MM.1S (cell line): ENCODE measurements around the gene NPC1.

Experiments
- DNase-seq: peaks from one replicate; pipeline ENCODE4 v3.0.0-alpha.2; 2015
- H2AFZ ChIP-seq: fragments of 300-600 bp; sonication (generic); 2 replicates; pipeline ENCODE4 v1.6.0; 2016; ENCODE audit warnings: antibody characterized with exemption, low read length
- H3F3A ChIP-seq: fragments of 300-600 bp; sonication (generic); 2 replicates; pipeline ENCODE4 v1.6.1; 2016; ENCODE audit warnings: mild to moderate bottlenecking, antibody characterized with exemption, low read length, moderate library complexity, mixed read lengths; ENCODE audit not compliant: insufficient read depth
- H3K27ac ChIP-seq: fragments of 300-600 bp; sonication (generic); 2 replicates; pipeline ENCODE4 v1.5.1; 2016; ENCODE audit warnings: mild to moderate bottlenecking, low read length
- H3K27me3 ChIP-seq: fragments of 300-600 bp; sonication (generic); replicated peaks from 2 replicates; pipeline ENCODE4 v1.6.0; 2016; ENCODE audit warnings: low read length; ENCODE audit not compliant: insufficient read depth
- H3K36me3 ChIP-seq: fragments of 300-600 bp; sonication (generic); replicated peaks from 2 replicates; pipeline ENCODE4 v1.6.1; 2016; ENCODE audit warnings: mild to moderate bottlenecking, low read length, mixed read lengths; ENCODE audit not compliant: insufficient read depth
- H3K4me1 ChIP-seq: fragments of 300-600 bp; sonication (generic); 2 replicates; pipeline ENCODE4 v1.6.1; 2016; ENCODE audit warnings: low read length, mixed read lengths
- H3K4me2 ChIP-seq: fragments of 300-600 bp; sonication (generic); 2 replicates; pipeline ENCODE4 v1.6.0; 2016; ENCODE audit warnings: low read depth, low read length
- H3K4me3 ChIP-seq: fragments of 300-600 bp; sonication (generic); 2 replicates; pipeline ENCODE4 v1.5.1; 2016; ENCODE audit warnings: low read length, mixed read lengths
- H3K79me2 ChIP-seq: fragments of 300-600 bp; sonication (generic); 2 replicates; pipeline ENCODE4 v1.6.1; 2016; ENCODE audit warnings: mixed run types, low read length, mixed read lengths
- H3K9ac ChIP-seq: fragments of 300-600 bp; sonication (generic); 2 replicates; pipeline ENCODE4 v1.6.1; 2016; ENCODE audit warnings: low read length, mixed read lengths
- H3K9me2 ChIP-seq: fragments of 300-600 bp; sonication (generic); replicated peaks from 2 replicates; pipeline ENCODE4 v1.6.1; 2016; ENCODE audit warnings: mild to moderate bottlenecking, low read length, mixed read lengths; ENCODE audit not compliant: insufficient read depth
- H3K9me3 ChIP-seq: fragments of 300-600 bp; sonication (generic); replicated peaks from 2 replicates; pipeline ENCODE4 v1.6.1; 2016; ENCODE audit warnings: mild to moderate bottlenecking, low read length, mixed read lengths; ENCODE audit not compliant: insufficient read depth
- H4K20me1 ChIP-seq: fragments of 300-600 bp; sonication (generic); 2 replicates; pipeline ENCODE4 v1.6.1; 2016; ENCODE audit warnings: mild to moderate bottlenecking, low read length, moderate library complexity, mixed read lengths; ENCODE audit not compliant: insufficient read depth
- CTCF ChIP-seq: fragments of 300-600 bp; sonication (generic); IDR thresholded peaks from 2 replicates; pipeline ENCODE4 v1.5.1; 2016; ENCODE audit warnings: antibody characterized with exemption, low read length, mixed read lengths
- EZH2 ChIP-seq: fragments of 300-600 bp; sonication (generic); optimal IDR thresholded peaks from 2 replicates; pipeline ENCODE3; 2017; ENCODE audit warnings: low read depth, mild to moderate bottlenecking, antibody characterized with exemption, low read length, mixed read lengths
- EZH2phosphoT487 ChIP-seq: fragments of 300-600 bp; sonication (generic); IDR thresholded peaks from 2 replicates; pipeline ENCODE4 v1.6.1; 2018; ENCODE audit warnings: antibody characterized with exemption, low read length

Gene NPC1

GRCh38 chr18:23499291-23499781, 87.0 kb downstream of the NPC1 start:
- H3K4me2 ChIP-seq: no peak overlapping the region
- H3K27ac ChIP-seq: no peak overlapping the region
- no peaks in the 10 kb centered on the region for H3K9me2 ChIP-seq
- H3K4me1 ChIP-seq: peaks cover 16% of the 10 kb centered on the region
- H3K9ac ChIP-seq: no peak overlapping the region
- H3K9me3 ChIP-seq: no peaks in the 10 kb centered on the region
- no peak for DNase-seq
- no peaks in the 10 kb centered on the region for H3K36me3 ChIP-seq
- H3K27me3 ChIP-seq: no peaks in the 10 kb centered on the region
- no peaks in the 10 kb centered on the region; the same call in 1 of the 2 replicates for H3F3A ChIP-seq
- TF ChIP-seq EZH2phosphoT487 (no peak), CTCF (no peak)
- H3K79me2 ChIP-seq: peaks cover 9% of the 10 kb centered on the region
- H4K20me1 ChIP-seq: no peaks in the 10 kb centered on the region
- H2AFZ ChIP-seq: peak overlapping the region; percentile 10; the same call in 1 of the 2 replicates
- H3K4me3 ChIP-seq: no peak overlapping the region

GRCh38 chr18:23498877-23499276, 87.4 kb downstream of the NPC1 start:
- Histone ChIP-seq H3F3A (no peaks in the 10 kb centered on the region; the same call in 1 of the 2 replicates), H3K4me1 (peaks cover 16% of the 10 kb centered on the region), H3K4me3 (no peak overlapping the region), H3K4me2 (no peak overlapping the region), H2AFZ (peak overlapping the region; percentile 10; the same call in 1 of the 2 replicates), H4K20me1 (no peaks in the 10 kb centered on the region), H3K36me3 (no peaks in the 10 kb centered on the region), H3K79me2 (peaks cover 4% of the 10 kb centered on the region), H3K27me3 (no peaks in the 10 kb centered on the region), H3K9me2 (no peaks in the 10 kb centered on the region), H3K27ac (no peak overlapping the region), H3K9me3 (no peaks in the 10 kb centered on the region), H3K9ac (no peak overlapping the region)
- TF ChIP-seq EZH2phosphoT487 (no peak), CTCF (peak; percentile 93)
- peak; percentile 79 for DNase-seq

GRCh38 chr18:23498117-23498516, 88.2 kb downstream of the NPC1 start:
- H3K27me3 ChIP-seq: no peaks in the 10 kb centered on the region
- H3K4me3 ChIP-seq: no peak overlapping the region
- no peak overlapping the region for H3K9ac ChIP-seq
- H3K4me2 ChIP-seq: no peak overlapping the region
- no peak for TF ChIP-seq EZH2
- TF ChIP-seq EZH2phosphoT487: no peak
- TF ChIP-seq CTCF: no peak
- H3K79me2 ChIP-seq: no peaks in the 10 kb centered on the region
- no peaks in the 10 kb centered on the region for H3K36me3 ChIP-seq
- peaks cover 16% of the 10 kb centered on the region for H3K4me1 ChIP-seq
- H2AFZ ChIP-seq: no peak overlapping the region
- H3F3A ChIP-seq: no peaks in the 10 kb centered on the region
- DNase-seq: no peak
- H4K20me1 ChIP-seq: no peaks in the 10 kb centered on the region
- H3K27ac ChIP-seq: no peak overlapping the region
- no peaks in the 10 kb centered on the region for H3K9me3 ChIP-seq
- no peaks in the 10 kb centered on the region for H3K9me2 ChIP-seq
